A673 (cell line): ENCODE measurements around the gene LORICRIN. TPM values are rescaled to one million over a fixed set of nuclear protein-coding genes. Genes with fewer than 3 reads are reported as not detected.

Experiments used
- BruUV-seq: library from RNA; stranded (reverse); fragments of 400-500 nt; replicated peaks from 2 replicates; lab custom pipeline; 2021; lab: Mats Ljungman, UMichigan
- CTCF ChIA-PET: fragments of 300-600 bp; sonication (Branson Sonifier 250); formaldehyde crosslinking; loops from one replicate; lab custom pipeline; 2022; ENCODE audit warnings: antibody characterized with exemption; lab: Charles Lee
- POLR2A ChIA-PET: fragments of 300-600 bp; sonication (Branson Sonifier 250); formaldehyde crosslinking; loops from one replicate; lab custom pipeline; 2022; ENCODE audit warnings: antibody characterized with exemption; ENCODE audit not compliant: low non-redundant PET; lab: Charles Lee
- DNase-seq: peaks from one replicate; pipeline ENCODE4 v3.0.0-alpha.2; 2015; ENCODE audit warnings: low spot score
- H3K27ac ChIP-seq: fragments of 200-600 bp; sonication (generic); 2 replicates; pipeline ENCODE4 v1.5.1; 2016; ENCODE audit warnings: mixed run types, low read depth, mild to moderate bottlenecking, mixed read lengths, antibody characterized with exemption, low read length; ENCODE audit not compliant: poor library complexity, severe bottlenecking
- H3K27me3 ChIP-seq: fragments of 200-600 bp; sonication (generic); replicated peaks from 2 replicates; pipeline ENCODE4 v1.6.1; 2017; ENCODE audit warnings: mixed run types, low read depth, mild to moderate bottlenecking, mixed read lengths, antibody characterized with exemption, low read length; ENCODE audit not compliant: insufficient read depth, poor library complexity
- H3K36me3 ChIP-seq: fragments of 200-600 bp; sonication (generic); 2 replicates; pipeline ENCODE4 v1.6.1; 2016; ENCODE audit warnings: mixed run types, mild to moderate bottlenecking, mixed read lengths, antibody characterized with exemption, low read length; ENCODE audit not compliant: insufficient read depth, poor library complexity, severe bottlenecking
- H3K4me1 ChIP-seq: fragments of 200-600 bp; sonication (generic); 2 replicates; pipeline ENCODE4 v1.6.1; 2017; ENCODE audit warnings: mixed run types, mild to moderate bottlenecking, mixed read lengths, antibody characterized with exemption, low read length; ENCODE audit not compliant: insufficient read depth, poor library complexity, severe bottlenecking
- H3K4me3 ChIP-seq: fragments of 200-600 bp; sonication (generic); 2 replicates; pipeline ENCODE4 v1.5.1; 2016; ENCODE audit warnings: low read depth, mixed run types, mild to moderate bottlenecking, mixed read lengths, low read length; ENCODE audit not compliant: poor library complexity, severe bottlenecking
- H3K9me3 ChIP-seq: fragments of 200-600 bp; sonication (generic); 2 replicates; pipeline ENCODE4 v1.6.1; 2016; ENCODE audit warnings: mixed run types, low read depth, mild to moderate bottlenecking, mixed read lengths, antibody characterized with exemption, low read length; ENCODE audit not compliant: poor library complexity, severe bottlenecking
- EZH2 ChIP-seq: fragments of 200-600 bp; sonication (generic); IDR thresholded peaks from 2 replicates; pipeline ENCODE4 v1.6.1; 2017; ENCODE audit warnings: borderline replicate concordance, low read depth, mild to moderate bottlenecking, mixed read lengths, antibody characterized with exemption, low read length; ENCODE audit not compliant: poor library complexity, severe bottlenecking
- intact Hi-C: fragments of 100-400 bp; cut with micrococcal nuclease; formaldehyde crosslinking; loops from one replicate; pipeline ENCODE4 v1.10.0; 2022; ENCODE audit not compliant: unreplicated experiment
- total RNA-seq: library from RNA; stranded (reverse); gene quantifications from 2 replicates; pipeline ENCODE4 v1.2.3, GENCODE V29; 2021
- TF ChIP-seq, protein P1 (sequence below): fragments of 300-800, 200-600 bp; sonication (generic); conservative IDR thresholded peaks from 2 replicates; pipeline ENCODE4 v1.5.1; 2017; ENCODE audit warnings: low read depth, mild to moderate bottlenecking, antibody characterized with exemption, low read length, moderate library complexity, mixed read lengths

The LORICRIN gene
- total RNA-seq, 1 experiment from 2014 or later = not detected

DNA sequence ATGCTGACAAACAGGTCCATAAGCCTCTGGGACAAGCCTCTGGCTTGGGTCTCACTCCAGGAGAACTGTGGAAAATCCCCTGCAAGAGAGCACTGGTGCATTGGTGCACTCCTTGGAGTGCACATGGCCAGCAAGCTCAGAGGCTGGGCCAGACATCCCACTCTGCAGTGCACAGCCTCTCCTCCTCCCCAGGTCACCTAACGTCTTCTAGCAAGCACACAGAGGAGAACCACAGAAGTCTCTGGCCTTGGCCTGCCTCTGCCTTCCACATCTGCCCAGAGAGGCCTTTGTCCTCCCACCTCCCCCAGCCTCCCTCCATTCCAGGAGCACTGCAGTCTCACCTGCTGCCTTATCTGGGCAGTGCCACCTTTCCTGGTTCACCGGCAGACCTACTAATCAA lies 49.1 kb downstream of the LORICRIN start:
- CTCF ChIA-PET = no interaction called here
- intact Hi-C loops = no loop called here
- TF ChIP-seq EZH2 = no peak
- TF ChIP-seq, protein P1, sequence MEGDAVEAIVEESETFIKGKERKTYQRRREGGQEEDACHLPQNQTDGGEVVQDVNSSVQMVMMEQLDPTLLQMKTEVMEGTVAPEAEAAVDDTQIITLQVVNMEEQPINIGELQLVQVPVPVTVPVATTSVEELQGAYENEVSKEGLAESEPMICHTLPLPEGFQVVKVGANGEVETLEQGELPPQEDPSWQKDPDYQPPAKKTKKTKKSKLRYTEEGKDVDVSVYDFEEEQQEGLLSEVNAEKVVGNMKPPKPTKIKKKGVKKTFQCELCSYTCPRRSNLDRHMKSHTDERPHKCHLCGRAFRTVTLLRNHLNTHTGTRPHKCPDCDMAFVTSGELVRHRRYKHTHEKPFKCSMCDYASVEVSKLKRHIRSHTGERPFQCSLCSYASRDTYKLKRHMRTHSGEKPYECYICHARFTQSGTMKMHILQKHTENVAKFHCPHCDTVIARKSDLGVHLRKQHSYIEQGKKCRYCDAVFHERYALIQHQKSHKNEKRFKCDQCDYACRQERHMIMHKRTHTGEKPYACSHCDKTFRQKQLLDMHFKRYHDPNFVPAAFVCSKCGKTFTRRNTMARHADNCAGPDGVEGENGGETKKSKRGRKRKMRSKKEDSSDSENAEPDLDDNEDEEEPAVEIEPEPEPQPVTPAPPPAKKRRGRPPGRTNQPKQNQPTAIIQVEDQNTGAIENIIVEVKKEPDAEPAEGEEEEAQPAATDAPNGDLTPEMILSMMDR = no peak
- Histone ChIP-seq H3K9me3 (no peaks in the 10 kb centered on the region), H3K36me3 (no peaks in the 10 kb centered on the region), H3K27me3 (peaks cover 24% of the 10 kb centered on the region), H3K4me1 (no peaks in the 10 kb centered on the region), H3K4me3 (no peak overlapping the region), H3K27ac (no peak overlapping the region)
- POLR2A ChIA-PET = no interaction called here
- DNase-seq = no peak
- BruUV-seq = no TSS peak

DNA sequence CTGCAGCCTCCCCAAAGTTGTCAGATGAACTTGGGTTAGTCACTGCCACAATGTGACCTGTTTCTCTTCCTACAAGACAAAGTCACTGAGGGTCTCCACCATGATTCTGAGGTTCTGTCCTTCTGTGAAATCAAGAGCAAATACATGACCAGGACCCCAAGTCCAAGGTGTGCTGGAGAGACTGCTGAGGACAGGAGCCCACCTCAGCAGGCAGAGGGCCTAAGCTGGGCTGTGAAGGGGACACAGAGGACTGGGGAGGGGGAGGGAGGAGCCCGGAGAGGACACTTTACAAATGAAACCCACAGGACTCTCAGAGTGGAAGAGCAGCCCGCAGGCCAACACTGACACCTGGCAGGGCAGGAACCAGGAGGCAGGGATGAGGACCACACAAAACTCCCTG lies 50.0 kb downstream of the LORICRIN start:
- Histone ChIP-seq H3K27me3 (peaks cover 21% of the 10 kb centered on the region), H3K27ac (no peak overlapping the region), H3K4me3 (no peak overlapping the region), H3K9me3 (no peaks in the 10 kb centered on the region), H3K4me1 (no peaks in the 10 kb centered on the region), H3K36me3 (no peaks in the 10 kb centered on the region)
- no TSS peak for BruUV-seq
- ChIA-PET CTCF (no interaction called here), POLR2A (no interaction called here)
- intact Hi-C loops = no loop called here
- no peak for TF ChIP-seq EZH2
- TF ChIP-seq, protein P1 = no peak
- no peak for DNase-seq

DNA sequence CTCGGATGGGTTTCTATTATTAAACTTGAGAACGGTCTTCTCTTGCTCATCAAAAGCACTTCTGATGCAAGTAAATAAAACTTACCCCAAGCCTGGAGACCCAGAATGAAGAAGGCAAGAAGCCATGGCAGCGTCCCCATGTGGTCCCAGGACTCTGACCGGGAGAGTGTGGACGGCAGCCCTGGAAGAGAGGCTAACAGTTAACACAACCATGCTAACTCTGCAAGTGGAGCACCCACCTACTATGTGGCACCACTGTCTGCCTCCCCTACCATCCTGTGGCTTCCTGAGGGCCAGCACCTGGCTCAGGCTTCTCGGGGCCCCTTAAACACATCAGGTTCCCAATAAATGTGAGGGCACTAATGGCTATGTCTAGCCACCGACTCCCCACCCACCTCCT lies 51.0 kb downstream of the LORICRIN start:
- Histone ChIP-seq H3K4me1 (no peaks in the 10 kb centered on the region), H3K27me3 (peaks cover 10% of the 10 kb centered on the region), H3K9me3 (no peaks in the 10 kb centered on the region), H3K4me3 (no peak overlapping the region), H3K36me3 (no peaks in the 10 kb centered on the region), H3K27ac (no peak overlapping the region)
- ChIA-PET CTCF (no interaction called here), POLR2A (no interaction called here)
- BruUV-seq = no TSS peak
- TF ChIP-seq, protein P1 = no peak
- no peak for TF ChIP-seq EZH2
- intact Hi-C loops = no loop called here
- no peak for DNase-seq

Other genes with a start within 250 kb of the LORICRIN start
- not detected in 2 replicates for gene SPRR1B, start 228.5 kb upstream of the LORICRIN start, total RNA-seq
- 0.62 TPM in 1 of 2 replicates, not detected in the other for gene SPRR2D, start 218.6 kb upstream of the LORICRIN start, total RNA-seq
- not detected in 2 replicates for gene SPRR2A, start 202.2 kb upstream of the LORICRIN start, total RNA-seq
- not detected in 2 replicates for gene SPRR2B, start 188.1 kb upstream of the LORICRIN start, total RNA-seq
- not detected in 2 replicates for gene SPRR2E, start 165.2 kb upstream of the LORICRIN start, total RNA-seq
- not detected in 2 replicates for gene SPRR2F, start 146.2 kb upstream of the LORICRIN start, total RNA-seq
- gene SPRR2G, start 108.8 kb upstream of the LORICRIN start, total RNA-seq = not detected in 2 replicates
- gene LELP1, start 56.3 kb upstream of the LORICRIN start, total RNA-seq = not detected in 2 replicates
- gene PRR9, start 42.1 kb upstream of the LORICRIN start, total RNA-seq = not detected in 2 replicates
- gene PGLYRP3, start 53.3 kb downstream of the LORICRIN start, total RNA-seq = not detected in 2 replicates
- gene PGLYRP4, start 89.2 kb downstream of the LORICRIN start, total RNA-seq = not detected in 2 replicates
- not detected in 2 replicates for gene S100A9, start 98.2 kb downstream of the LORICRIN start, total RNA-seq
- gene S100A12, start 115.9 kb downstream of the LORICRIN start, total RNA-seq = not detected in 2 replicates
- not detected in 2 replicates for gene S100A8, start 131.4 kb downstream of the LORICRIN start, total RNA-seq
- gene S100A7A, start 156.8 kb downstream of the LORICRIN start, total RNA-seq = not detected in 2 replicates
- gene S100A7, start 201.0 kb downstream of the LORICRIN start, total RNA-seq = not detected in 2 replicates